A673 (cell line): Measurements from ENCODE around the gene C3. TPM values are rescaled to one million over a fixed set of nuclear protein-coding genes. Genes with fewer than 3 reads are reported as not detected.

ENCODE experiments used
- BruUV-seq: library from RNA; stranded (reverse); fragments of 400-500 nt; replicated peaks from 2 replicates; lab custom pipeline; 2021; lab: Mats Ljungman, UMichigan
- CTCF ChIA-PET: fragments of 300-600 bp; sonication (Branson Sonifier 250); formaldehyde crosslinking; loops from one replicate; lab custom pipeline; 2022; ENCODE audit warnings: antibody characterized with exemption; lab: Charles Lee
- POLR2A ChIA-PET: fragments of 300-600 bp; sonication (Branson Sonifier 250); formaldehyde crosslinking; loops from one replicate; lab custom pipeline; 2022; ENCODE audit warnings: antibody characterized with exemption; ENCODE audit not compliant: low non-redundant PET; lab: Charles Lee
- DNase-seq: peaks from one replicate; pipeline ENCODE4 v3.0.0-alpha.2; 2015; ENCODE audit warnings: low spot score
- H3K27ac ChIP-seq: fragments of 200-600 bp; sonication (generic); 2 replicates; pipeline ENCODE4 v1.5.1; 2016; ENCODE audit warnings: mixed run types, low read depth, mild to moderate bottlenecking, mixed read lengths, antibody characterized with exemption, low read length; ENCODE audit not compliant: poor library complexity, severe bottlenecking
- H3K27me3 ChIP-seq: fragments of 200-600 bp; sonication (generic); replicated peaks from 2 replicates; pipeline ENCODE4 v1.6.1; 2017; ENCODE audit warnings: mixed run types, low read depth, mild to moderate bottlenecking, mixed read lengths, antibody characterized with exemption, low read length; ENCODE audit not compliant: insufficient read depth, poor library complexity
- H3K36me3 ChIP-seq: fragments of 200-600 bp; sonication (generic); 2 replicates; pipeline ENCODE4 v1.6.1; 2016; ENCODE audit warnings: mixed run types, mild to moderate bottlenecking, mixed read lengths, antibody characterized with exemption, low read length; ENCODE audit not compliant: insufficient read depth, poor library complexity, severe bottlenecking
- H3K4me1 ChIP-seq: fragments of 200-600 bp; sonication (generic); 2 replicates; pipeline ENCODE4 v1.6.1; 2017; ENCODE audit warnings: mixed run types, mild to moderate bottlenecking, mixed read lengths, antibody characterized with exemption, low read length; ENCODE audit not compliant: insufficient read depth, poor library complexity, severe bottlenecking
- H3K4me3 ChIP-seq: fragments of 200-600 bp; sonication (generic); 2 replicates; pipeline ENCODE4 v1.5.1; 2016; ENCODE audit warnings: low read depth, mixed run types, mild to moderate bottlenecking, mixed read lengths, low read length; ENCODE audit not compliant: poor library complexity, severe bottlenecking
- H3K9me3 ChIP-seq: fragments of 200-600 bp; sonication (generic); 2 replicates; pipeline ENCODE4 v1.6.1; 2016; ENCODE audit warnings: mixed run types, low read depth, mild to moderate bottlenecking, mixed read lengths, antibody characterized with exemption, low read length; ENCODE audit not compliant: poor library complexity, severe bottlenecking
- CTCF ChIP-seq: fragments of 300-800, 200-600 bp; sonication (generic); conservative IDR thresholded peaks from 2 replicates; pipeline ENCODE4 v1.5.1; 2017; ENCODE audit warnings: low read depth, mild to moderate bottlenecking, antibody characterized with exemption, low read length, moderate library complexity, mixed read lengths
- EZH2 ChIP-seq: fragments of 200-600 bp; sonication (generic); IDR thresholded peaks from 2 replicates; pipeline ENCODE4 v1.6.1; 2017; ENCODE audit warnings: borderline replicate concordance, low read depth, mild to moderate bottlenecking, mixed read lengths, antibody characterized with exemption, low read length; ENCODE audit not compliant: poor library complexity, severe bottlenecking
- intact Hi-C: fragments of 100-400 bp; cut with micrococcal nuclease; formaldehyde crosslinking; loops from one replicate; pipeline ENCODE4 v1.10.0; 2022; ENCODE audit not compliant: unreplicated experiment
- total RNA-seq: library from RNA; stranded (reverse); gene quantifications from 2 replicates; pipeline ENCODE4 v1.2.3, GENCODE V29; 2021

C3 gene
- total RNA-seq, 1 experiment from 2014 or later, result 1.8 TPM

- Histone ChIP-seq H3K27me3 (no peaks in the 10 kb centered on the region), H3K27ac (no peak overlapping the region), H3K4me1 (no peaks in the 10 kb centered on the region), H3K9me3 (no peaks in the 10 kb centered on the region), H3K4me3 (no peak overlapping the region), H3K36me3 (no peaks in the 10 kb centered on the region)
- TF ChIP-seq EZH2 (no peak), CTCF (no peak)
- ChIA-PET CTCF (no interaction called here), POLR2A (no interaction called here)
- BruUV-seq, result no TSS peak
- intact Hi-C loops, result no loop called here
- DNase-seq, result no peak
Measured at GRCh38 chr19:6683971-6684370, 36.5 kb downstream of the C3 start.

GRCh38 chr19:6682607-6683128 is 37.8 kb downstream of the C3 start:
- BruUV-seq, result no TSS peak
- H3K9me3 ChIP-seq, result no peaks in the 10 kb centered on the region
- no peak for TF ChIP-seq CTCF
- TF ChIP-seq EZH2, result no peak
- H3K4me1 ChIP-seq, result no peaks in the 10 kb centered on the region
- ChIA-PET CTCF (no interaction called here), POLR2A (no interaction called here)
- H3K36me3 ChIP-seq, result no peaks in the 10 kb centered on the region
- intact Hi-C loops, result no loop called here
- no peak overlapping the region for H3K4me3 ChIP-seq
- H3K27ac ChIP-seq, result no peak overlapping the region
- DNase-seq, result no peak
- no peaks in the 10 kb centered on the region for H3K27me3 ChIP-seq

DNA sequence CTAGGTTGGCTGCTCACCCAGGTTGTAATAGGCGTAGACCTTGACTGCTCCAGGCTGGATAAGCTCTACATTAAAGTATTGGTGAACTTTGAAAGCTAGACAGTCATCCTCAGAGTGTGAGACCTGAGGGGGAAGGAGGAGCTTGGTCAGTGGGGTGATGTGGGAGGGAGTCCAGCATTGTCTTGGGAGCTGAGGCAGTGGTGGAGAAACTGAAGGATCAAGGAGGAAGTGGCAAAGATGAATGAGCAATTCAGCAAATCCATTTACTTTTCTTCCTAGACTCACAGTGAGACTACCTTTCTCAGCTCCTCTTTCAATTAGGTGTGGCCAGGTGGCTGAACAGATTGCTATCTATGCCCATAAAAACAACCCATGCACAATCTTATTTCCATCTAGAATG is 40.3 kb downstream of the C3 start:
- no peaks in the 10 kb centered on the region for H3K36me3 ChIP-seq
- no peak overlapping the region for H3K4me3 ChIP-seq
- no TSS peak for BruUV-seq
- ChIA-PET POLR2A (no interaction called here), CTCF (no interaction called here)
- no peak overlapping the region for H3K27ac ChIP-seq
- intact Hi-C loops, result no loop called here
- no peaks in the 10 kb centered on the region for H3K27me3 ChIP-seq
- TF ChIP-seq CTCF (no peak), EZH2 (no peak)
- H3K9me3 ChIP-seq, result no peaks in the 10 kb centered on the region
- no peak for DNase-seq
- peaks cover 3% of the 10 kb centered on the region for H3K4me1 ChIP-seq
